Right atrium auricular region (tissue), 2 donors: Measurements from ENCODE around the gene TP53AIP1. TPM values are rescaled to one million over a fixed set of nuclear protein-coding genes. Genes with fewer than 3 reads are reported as not detected.

Experiments used
- DNase-seq: peaks from one replicate; pipeline ENCODE4 v3.0.0-alpha.2; 2019; ENCODE audit warnings: low spot score
- H3K27ac ChIP-seq, 2 donors: fragments of 200-600 bp; sonication (generic); 1 replicate in 1 of 2; 2 replicates in 1 of 2; pipeline ENCODE4 v1.5.1; 2016 to 2019
- H3K27me3 ChIP-seq, 2 donors: fragments of 200-600 bp; sonication (generic); one replicate each; pipeline versions ENCODE4 v1.5.1 to v1.6.0; 2017 to 2019
- H3K36me3 ChIP-seq: fragments of 200-600 bp; sonication (generic); one replicate; pipeline ENCODE4 v1.5.1; 2016
- H3K4me1 ChIP-seq, 2 donors: fragments of 200-600 bp; sonication (generic); one replicate each; pipeline versions ENCODE4 v1.5.1 to v1.6.0; 2017 to 2019
- H3K4me3 ChIP-seq, 2 donors: fragments of 200-600 bp; sonication (generic); 1 replicate in 1 of 2; 2 replicates in 1 of 2; pipeline ENCODE4 v1.5.1; 2017 to 2019; ENCODE audit warnings: mild to moderate bottlenecking in 1 of 2, moderate library complexity in 1 of 2
- H3K9me3 ChIP-seq, 2 donors: fragments of 200-600 bp; sonication (generic); one replicate each; pipeline ENCODE4 v1.5.1; 2019
- total RNA-seq, 2 donors: library from RNA; depleted of rRNA; stranded (reverse); fragments of >200 nt; gene quantifications; one replicate each; pipeline ENCODE4 v1.1.0, GENCODE V29; 2016
- TF ChIP-seq, protein P1 (sequence below), 2 donors: fragments of 200-600 bp; sonication (generic); IDR thresholded peaks; one replicate each; pipeline ENCODE4 v1.5.1; 2019; ENCODE audit warnings: antibody characterized with exemption in 2 of 2

Gene TP53AIP1
- total RNA-seq, 2 donors from 2014 or later, result not detected

DNA sequence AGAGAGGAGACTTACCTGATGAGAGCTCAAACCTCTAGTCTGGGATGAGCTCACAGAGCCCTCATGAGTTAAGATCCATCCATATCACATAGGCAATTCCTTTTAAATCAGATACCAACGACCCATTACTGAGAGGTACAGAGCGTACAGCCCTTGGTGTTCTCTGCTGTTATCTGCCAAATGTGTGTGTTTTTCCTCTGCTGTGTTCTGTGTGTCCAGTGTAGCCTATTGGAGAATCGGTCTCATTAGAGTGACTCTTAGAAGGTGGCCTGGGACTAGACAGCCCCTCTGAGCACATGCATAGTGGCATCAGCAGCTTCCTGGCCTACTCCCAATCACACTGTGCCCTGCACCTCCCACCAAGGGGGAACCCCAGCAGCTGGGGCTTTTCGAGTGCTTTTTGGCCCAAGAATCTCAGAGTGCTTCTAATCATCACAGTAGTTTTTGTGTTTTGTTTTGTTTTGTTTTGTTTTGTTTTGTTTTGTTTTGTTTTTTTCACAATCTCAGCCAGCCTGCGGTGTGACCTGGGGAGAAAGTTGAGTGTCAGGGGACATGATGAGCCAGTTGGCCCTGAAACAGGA is 25.4 kb downstream of the TP53AIP1 start:
- H3K36me3 ChIP-seq, result no peaks in the 10 kb centered on the region
- H3K4me1 ChIP-seq, result peaks cover 0 to 6% of the 10 kb centered on the region in 2 donors
- TF ChIP-seq, protein P1, sequence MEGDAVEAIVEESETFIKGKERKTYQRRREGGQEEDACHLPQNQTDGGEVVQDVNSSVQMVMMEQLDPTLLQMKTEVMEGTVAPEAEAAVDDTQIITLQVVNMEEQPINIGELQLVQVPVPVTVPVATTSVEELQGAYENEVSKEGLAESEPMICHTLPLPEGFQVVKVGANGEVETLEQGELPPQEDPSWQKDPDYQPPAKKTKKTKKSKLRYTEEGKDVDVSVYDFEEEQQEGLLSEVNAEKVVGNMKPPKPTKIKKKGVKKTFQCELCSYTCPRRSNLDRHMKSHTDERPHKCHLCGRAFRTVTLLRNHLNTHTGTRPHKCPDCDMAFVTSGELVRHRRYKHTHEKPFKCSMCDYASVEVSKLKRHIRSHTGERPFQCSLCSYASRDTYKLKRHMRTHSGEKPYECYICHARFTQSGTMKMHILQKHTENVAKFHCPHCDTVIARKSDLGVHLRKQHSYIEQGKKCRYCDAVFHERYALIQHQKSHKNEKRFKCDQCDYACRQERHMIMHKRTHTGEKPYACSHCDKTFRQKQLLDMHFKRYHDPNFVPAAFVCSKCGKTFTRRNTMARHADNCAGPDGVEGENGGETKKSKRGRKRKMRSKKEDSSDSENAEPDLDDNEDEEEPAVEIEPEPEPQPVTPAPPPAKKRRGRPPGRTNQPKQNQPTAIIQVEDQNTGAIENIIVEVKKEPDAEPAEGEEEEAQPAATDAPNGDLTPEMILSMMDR (IDR thresholded peaks at IDR 0.05), result no peak
- H3K27me3 ChIP-seq, result no peaks in the 10 kb centered on the region
- no peaks in the 10 kb centered on the region for H3K9me3 ChIP-seq
- no peak for DNase-seq
- H3K27ac ChIP-seq, result peak overlapping the region in 1 of 2 donors; percentile 29
- H3K4me3 ChIP-seq, result no peak overlapping the region

DNA sequence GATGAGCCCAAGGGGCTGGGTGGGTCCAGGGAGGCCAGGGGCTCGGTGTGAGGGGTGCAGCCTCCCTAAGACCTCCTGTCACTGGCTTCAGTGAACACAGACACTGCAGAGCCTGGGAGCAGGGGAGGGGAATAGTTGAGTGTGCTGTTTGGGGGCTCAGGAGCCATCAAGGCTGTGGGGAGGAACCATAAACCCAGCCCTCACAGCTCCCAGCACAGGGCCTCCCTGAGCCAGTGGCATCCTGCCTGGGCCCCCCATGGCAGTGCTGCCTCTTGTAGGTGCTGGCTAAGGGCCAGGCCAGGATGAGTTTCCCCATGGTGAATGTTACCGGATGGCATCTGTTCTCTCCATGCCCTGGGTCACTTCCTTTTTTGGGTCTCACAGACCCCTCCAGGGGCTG is 26.0 kb downstream of the TP53AIP1 start:
- H3K4me1 ChIP-seq, result peaks cover 0 to 6% of the 10 kb centered on the region in 2 donors
- H3K4me3 ChIP-seq, result no peak overlapping the region
- TF ChIP-seq, protein P1 (IDR thresholded peaks at IDR 0.05), result no peak
- no peaks in the 10 kb centered on the region for H3K9me3 ChIP-seq
- H3K27ac ChIP-seq, result peak overlapping the region in 1 of 2 donors; percentile 29
- H3K36me3 ChIP-seq, result no peaks in the 10 kb centered on the region
- no peaks in the 10 kb centered on the region for H3K27me3 ChIP-seq
- DNase-seq, result no peak

DNA sequence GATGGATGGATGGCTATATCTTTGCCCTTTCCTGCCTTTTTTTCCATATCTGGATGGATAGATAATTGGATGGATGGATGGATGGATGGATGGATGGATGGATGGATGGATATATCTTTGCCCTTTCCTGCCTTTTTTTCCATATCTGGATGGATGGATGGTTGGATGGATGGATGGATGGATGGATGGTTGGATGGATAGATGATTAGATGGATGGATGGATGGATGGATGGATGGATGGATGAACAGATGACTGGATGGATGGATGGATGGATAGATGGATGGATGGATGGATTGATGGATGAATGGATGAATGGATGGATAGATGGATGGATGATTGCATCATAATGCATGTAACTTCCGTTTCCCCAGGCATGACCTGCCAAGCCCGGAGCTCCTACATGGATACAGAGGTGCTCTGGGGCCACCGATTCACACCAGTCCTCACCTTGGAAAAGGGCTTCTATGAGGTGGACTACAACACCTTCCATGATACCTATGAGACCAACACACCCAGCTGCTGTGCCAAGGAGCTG is 26.6 kb downstream of the TP53AIP1 start:
- Histone ChIP-seq H3K4me1 (peaks cover 0 to 6% of the 10 kb centered on the region in 2 donors), H3K36me3 (no peaks in the 10 kb centered on the region), H3K9me3 (no peaks in the 10 kb centered on the region), H3K27me3 (no peaks in the 10 kb centered on the region), H3K4me3 (no peak overlapping the region), H3K27ac (no peak overlapping the region)
- TF ChIP-seq, protein P1 (IDR thresholded peaks at IDR 0.05), result no peak
- DNase-seq, result no peak

DNA sequence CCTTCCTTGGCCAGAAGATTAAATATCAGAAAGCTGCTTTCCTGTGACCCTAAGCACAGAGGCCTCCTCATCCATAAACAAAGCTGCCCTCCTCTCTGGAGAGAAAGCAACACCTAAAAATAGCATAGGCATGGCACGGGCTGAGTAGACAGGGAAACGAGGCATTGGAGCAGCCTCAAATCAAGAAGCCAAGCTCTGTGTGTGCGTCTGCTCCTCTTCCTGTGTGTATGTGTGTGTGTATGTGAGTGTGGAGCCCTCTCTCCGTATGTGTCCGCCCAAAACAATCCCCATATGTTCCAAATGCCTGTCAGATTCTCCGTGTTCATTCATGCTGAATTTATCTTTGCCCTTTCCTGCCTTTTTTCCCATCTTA is 27.5 kb downstream of the TP53AIP1 start:
- Histone ChIP-seq H3K27ac (peak overlapping the region in 1 of 2 donors; percentile 58), H3K27me3 (no peaks in the 10 kb centered on the region), H3K4me3 (no peak overlapping the region), H3K4me1 (peaks cover 0 to 6% of the 10 kb centered on the region in 2 donors), H3K9me3 (no peaks in the 10 kb centered on the region), H3K36me3 (no peaks in the 10 kb centered on the region)
- DNase-seq, result no peak
- TF ChIP-seq, protein P1 (IDR thresholded peaks at IDR 0.05), result no peak

DNA sequence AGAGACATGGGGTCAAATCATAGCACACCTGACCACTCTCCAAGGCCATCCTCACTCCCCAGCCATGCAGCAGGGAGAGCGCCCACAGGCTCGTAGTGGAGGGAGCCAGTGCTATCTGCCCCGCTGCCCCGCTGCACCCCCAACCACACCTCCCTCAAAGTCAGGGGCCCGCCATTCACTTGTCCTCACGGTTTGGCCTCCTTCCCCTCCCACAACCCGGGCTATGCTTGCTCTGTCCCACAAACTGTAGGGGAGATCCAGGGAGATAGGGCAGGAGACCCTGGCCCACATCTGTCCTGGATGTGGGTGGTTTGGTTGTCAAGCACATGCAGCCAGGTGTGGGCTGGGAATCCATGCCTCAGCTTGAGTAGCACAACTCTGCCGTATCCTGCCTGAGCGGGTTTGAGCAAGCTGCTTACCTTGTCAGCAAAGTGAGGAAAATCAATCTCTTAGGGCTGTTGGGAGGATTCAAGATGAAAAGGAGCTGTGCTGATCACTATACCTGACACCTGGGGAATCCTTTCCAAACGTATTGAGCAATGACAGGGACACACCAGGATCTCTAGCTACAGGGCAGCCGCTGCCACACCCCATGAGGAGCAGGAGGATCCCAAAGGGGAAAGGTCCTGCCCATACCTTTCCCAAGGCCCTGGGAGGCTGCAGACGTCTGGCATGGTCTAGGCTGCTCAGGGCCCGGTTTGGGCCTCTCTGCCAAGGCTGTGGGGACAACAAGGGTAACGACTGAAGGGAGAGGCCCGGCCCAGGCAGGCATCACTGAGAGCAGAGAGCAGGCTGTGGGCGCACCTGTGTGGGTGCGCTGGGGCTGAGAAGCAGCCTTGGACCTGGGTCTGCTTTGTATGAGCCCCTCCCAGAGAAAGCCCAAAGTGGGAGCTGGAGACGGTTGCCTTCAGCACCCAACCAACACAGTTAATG is 28.2 kb downstream of the TP53AIP1 start:
- TF ChIP-seq, protein P1 (IDR thresholded peaks at IDR 0.05), result no peak
- peak overlapping the region in 1 of 2 donors; percentile 58 for H3K27ac ChIP-seq
- H3K4me1 ChIP-seq, result peaks cover 0 to 8% of the 10 kb centered on the region in 2 donors
- H3K9me3 ChIP-seq, result no peaks in the 10 kb centered on the region
- no peak overlapping the region for H3K4me3 ChIP-seq
- no peaks in the 10 kb centered on the region for H3K27me3 ChIP-seq
- no peak for DNase-seq
- H3K36me3 ChIP-seq, result no peaks in the 10 kb centered on the region
